Activated T-cell treated with anti-CD3 and anti-CD28 coated beads for 4 hours (primary cell): Measurements from ENCODE around the gene SOAT1.
A peak's percentile ranks its signal among the peaks of the same experiment; 100 is the strongest.
"Not testable (repeated sequence)": the region's sequence is repeated elsewhere in the genome, so short reads cannot be mapped to it uniquely, and the experiment has no call there.

Source experiments
- DNase-seq: peaks from one replicate; pipeline ENCODE4 v3.0.0-alpha.2; 2020

The SOAT1 gene

DNA sequence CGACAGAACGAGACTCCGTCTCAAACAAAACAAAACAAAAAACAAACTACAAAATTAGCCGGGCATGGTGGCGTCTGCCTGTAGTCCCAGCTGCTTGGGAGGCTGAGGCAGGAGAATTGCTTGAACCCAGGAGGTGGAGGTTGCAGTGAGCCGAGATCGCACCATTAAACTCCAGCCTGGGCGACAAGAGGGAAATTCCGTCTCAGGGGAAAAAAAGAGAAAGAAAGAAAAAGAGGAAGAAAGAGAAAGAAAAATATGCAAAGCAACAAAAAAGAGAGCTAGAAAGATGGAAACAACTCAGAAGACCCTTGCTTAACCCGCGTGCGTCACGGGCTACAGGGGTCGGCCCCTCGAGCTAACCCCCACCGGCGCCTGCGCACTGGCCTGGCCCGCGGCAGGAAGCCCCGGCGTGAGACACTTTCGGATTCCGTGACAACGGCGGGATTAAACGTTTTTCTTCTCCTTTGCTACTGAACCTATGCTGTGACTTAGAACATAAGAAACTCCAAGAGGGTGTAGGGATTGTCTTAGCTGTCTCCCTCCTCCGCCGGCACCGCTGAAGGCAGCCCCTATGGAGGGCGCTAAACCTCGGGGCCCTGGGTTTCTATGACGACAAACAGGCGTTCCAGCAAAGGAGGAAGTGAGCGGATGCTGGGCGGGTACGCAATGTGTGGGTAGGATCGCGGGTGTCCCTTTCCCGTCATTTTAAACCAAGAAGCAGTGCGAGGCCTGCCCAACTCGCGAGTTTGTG is 71.9 kb downstream of the SOAT1 start, which contains the start of gene AXDND1:
Gene AXDND1 (plus strand): TSS at position 630 of the 751 bp plus-strand sequence. CDS start 539 bp downstream, outside the sequence.
- peak; percentile 82 for DNase-seq

DNA sequence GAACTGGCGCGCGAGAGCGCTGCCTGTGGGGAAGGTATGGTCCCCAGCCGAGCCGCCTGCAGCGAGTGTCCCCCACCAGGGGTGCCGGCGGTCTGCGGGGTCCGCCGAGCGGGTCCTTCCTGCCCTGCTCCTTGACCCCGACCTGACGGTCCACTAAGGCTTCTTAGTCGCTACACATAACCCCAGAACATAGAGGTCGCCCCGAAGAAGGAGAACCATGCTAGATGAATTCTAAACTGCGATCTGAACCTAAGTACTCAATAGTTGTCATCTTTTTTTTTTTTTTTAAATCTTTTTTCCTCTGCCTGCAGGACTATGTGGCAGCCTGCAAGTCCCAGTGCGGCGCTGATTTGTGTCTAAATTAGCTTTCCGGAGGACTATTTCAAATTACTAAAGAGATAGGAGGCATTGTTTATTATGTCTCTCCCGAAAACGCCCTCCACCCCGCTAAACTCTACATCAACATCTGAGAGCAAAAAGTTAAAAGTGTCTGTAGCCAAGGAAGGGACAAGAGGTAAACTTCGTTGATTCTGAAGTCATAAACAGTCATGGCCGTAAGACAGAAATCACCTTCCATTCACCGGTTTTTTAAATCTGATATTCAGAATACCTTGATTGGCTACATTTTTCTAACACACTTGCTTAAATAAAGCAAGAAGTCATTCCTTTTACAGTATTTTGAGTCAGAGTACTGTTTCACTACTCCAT is 72.7 kb downstream of the SOAT1 start:
- no peak for DNase-seq

DNA sequence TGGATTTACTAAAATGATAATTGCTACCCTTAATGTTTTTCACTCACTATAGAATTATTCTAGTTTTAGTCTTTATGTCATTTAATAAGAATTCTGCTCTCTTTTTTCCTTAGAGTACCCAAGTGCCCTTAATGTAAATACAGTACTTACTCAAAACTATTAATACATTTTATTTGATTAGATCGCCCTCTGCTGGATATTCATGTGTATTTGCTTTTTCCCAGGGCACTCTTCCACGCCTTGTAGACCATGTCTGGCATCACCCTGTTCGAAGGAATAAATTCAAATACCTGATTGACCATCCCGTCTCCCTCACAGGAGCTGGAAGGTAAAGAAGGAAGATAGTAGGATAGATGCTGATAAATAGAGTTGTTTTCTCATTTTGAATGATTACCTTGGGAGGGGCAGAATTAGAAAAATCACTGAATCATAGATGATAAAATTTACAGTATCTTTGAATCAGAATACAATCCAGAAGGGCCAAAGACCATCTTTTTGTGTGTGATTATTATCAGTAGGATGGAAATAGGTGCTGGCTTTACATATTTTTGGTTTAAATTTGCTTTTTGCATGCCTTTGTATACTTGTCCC is 76.2 kb downstream of the SOAT1 start:
- DNase-seq: peak; percentile 23

DNA sequence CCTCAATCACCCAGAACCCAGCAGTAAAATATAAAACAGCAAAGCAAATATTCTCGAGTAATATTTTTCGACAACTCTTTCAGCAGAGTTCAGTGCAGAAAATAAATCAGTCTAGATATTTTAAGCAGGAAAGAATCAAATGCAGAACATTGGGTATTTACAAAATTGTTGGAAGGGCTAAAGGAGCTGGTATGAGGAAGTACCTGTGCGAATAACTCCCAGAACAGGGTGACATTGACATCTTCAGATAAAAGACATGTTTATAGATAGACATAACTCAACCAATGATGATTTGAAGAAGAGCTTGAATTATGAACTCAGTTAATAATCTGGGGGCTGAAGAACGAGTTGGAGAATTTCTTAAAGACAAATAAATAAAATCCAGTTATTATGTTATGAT is 78.6 kb downstream of the SOAT1 start:
- DNase-seq: no peak

DNA sequence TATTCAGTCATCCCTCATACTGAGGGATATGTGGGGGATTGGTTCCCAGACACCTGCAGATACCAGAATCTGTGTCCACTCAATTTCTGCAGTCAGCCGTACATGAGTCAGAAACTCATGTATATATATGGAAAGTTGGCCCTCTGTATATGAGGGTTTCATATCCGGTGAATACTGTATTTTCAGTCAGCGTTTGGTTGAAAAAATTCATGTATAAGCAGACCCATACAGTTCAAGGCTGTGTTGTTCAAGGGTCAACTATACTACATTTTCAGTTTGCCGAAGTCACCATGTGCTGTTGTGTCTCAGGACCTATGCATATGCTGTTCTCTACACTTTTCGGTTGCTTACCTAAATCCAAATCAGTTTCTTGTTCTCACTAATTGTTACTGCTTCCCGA is 82.6 kb downstream of the SOAT1 start:
- DNase-seq: no peak

DNA sequence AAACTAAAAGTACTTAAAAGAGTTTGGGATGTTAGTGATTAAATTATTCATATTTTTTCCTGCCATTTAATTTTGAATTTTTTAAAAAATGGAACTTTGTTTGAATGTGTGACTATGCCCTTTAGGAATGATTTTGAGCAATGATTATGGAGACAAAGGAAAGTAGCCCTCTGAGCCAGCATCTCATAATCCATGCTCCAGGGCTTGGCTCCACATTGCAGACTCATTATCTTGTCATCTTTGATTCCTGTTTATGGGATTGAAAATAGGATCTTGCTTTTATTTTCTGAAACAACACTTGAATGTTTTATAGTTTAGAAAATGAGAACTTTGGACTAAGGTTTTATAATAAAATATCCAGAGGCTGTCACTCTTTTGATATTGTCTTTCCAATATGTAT is 86.7 kb downstream of the SOAT1 start:
- no peak for DNase-seq

DNA sequence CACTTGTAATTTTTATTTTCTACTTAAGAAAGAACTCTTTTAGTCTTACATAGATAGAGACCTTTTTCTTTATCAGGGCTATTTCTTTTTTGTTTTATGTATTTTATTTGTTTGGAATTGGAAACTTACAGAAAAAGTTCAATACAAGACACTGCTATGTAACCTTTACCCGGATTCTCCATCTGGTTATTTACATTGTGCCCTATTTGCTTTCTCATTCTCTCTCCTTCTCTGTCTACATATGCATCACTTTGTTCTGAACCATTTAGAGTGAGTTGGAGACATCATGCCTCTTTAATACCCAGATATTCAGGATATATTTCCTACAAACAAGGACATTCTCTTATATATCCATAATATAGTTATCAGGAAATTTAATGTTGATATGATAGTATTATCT is 90.4 kb downstream of the SOAT1 start:
- DNase-seq: no peak

DNA sequence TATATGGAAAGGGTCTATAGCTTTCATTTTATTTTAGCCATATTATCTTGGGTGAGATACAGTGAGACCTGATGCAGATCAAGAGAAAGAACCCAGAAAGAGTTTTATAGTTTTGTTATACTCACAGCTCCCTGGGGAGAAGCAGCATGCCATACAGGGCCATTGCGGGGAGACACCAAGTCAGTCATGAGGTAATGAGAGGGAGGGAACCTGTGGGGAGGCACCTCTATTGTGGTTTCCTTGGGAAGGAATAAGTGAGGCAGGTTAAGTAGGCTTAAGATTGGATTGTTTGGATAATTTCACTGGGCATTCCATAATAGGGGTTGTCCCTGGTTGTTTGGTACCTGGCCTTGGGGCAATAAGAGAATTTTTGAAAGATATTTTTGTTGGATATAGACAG is 91.9 kb downstream of the SOAT1 start:
- DNase-seq: no peak

DNA sequence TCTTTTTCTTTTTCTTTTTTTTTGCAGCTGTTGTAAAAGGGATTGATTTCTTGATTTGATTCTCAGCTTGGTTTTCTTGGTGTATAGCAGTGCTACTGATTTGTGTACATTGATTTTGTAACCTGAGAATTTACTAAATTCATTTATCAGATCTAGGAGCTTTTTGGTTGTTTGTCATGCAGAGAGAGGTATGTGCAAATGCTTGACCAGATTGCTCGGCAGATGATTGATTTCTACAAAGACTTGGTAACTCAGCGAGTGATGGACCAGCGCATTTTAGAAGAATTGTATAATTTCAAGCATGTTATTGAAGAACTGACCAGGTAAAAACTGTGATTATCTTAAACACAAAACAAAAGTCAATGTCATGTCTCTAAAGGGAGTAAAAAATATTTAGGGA is 100.1 kb downstream of the SOAT1 start:
- no peak for DNase-seq

DNA sequence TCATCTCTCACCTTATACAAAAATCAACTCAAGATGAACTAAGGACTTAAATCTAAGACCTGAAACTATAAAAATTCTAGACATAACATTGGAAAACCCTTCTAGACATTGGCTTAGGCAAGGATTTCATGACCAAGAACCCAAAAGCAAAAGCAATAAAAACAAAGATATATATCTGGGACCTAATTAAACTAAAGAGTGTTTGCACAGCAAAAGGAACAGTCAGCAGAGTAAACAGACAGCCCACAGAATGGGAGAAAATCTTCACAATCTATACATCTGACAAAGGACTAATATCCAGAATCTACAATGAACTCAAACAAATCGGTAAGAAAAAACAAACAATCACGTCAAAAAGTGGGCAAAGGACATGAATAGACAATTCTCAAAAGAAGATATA is 105.8 kb downstream of the SOAT1 start:
- DNase-seq: not testable (repeated sequence)
